ENCODE data around the gene PARP8. TPM values are rescaled to one million over a fixed set of nuclear protein-coding genes. Genes with fewer than 3 reads are reported as not detected.

PARP8 gene
- polyA plus RNA-seq, 1 donor (not counting 4 experiments of a cell fraction or from before 2014, with no cell fraction given): 29.1 TPM

DNA sequence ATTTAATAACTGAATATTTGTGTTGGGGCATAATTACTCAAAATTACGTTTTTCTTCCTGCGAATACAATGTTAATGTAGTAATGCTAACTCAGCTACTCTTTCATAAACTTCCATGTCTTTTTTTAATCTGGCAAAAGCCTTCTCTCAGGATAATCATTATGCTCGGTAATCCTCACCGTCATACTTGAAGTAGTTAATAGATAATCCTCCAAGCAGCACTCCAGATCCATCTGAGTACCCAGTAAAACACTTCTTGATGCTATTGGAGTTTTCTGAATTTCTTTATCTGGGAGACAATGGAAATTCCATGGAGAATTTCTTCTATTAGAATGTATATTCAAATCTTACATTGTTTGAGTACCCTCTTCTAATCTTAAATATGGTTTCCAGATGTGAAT, 34.3 kb downstream of the PARP8 start:
- Histone ChIP-seq H2AFZ (ENCODE audit: control insufficient read depth, low read length) (no peak overlapping the region), H3K9me3 (ENCODE audit: control insufficient read depth, low read depth, low read length) (no peaks in the 10 kb centered on the region), H3K4me2 (ENCODE audit: control insufficient read depth, extremely low read depth, insufficient read depth, low read depth, low read length) (no peak overlapping the region), H3K4me1 (ENCODE audit: control insufficient read depth, extremely low read depth, insufficient read depth, low read length) (peaks cover 5% of the 10 kb centered on the region), H4K20me1 (ENCODE audit: control insufficient read depth, extremely low read depth, insufficient read depth, low read length) (no peaks in the 10 kb centered on the region), H3K36me3 (ENCODE audit: control insufficient read depth in 2 of 2, extremely low read depth in 1 of 2, insufficient read depth in 2 of 2, low read length in 2 of 2) (no peaks in the 10 kb centered on the region), H3K79me2 (ENCODE audit: control insufficient read depth, insufficient read depth, low read length) (peaks cover 36% of the 10 kb centered on the region), H3K4me3 (ENCODE audit: control insufficient read depth in 2 of 3, extremely low read depth in 1 of 3, insufficient read depth in 2 of 3, low read depth in 1 of 3, low read length in 3 of 3) (no peak overlapping the region), H3K9me1 (ENCODE audit: control insufficient read depth, extremely low read depth, insufficient read depth, low read length) (peaks cover 5% of the 10 kb centered on the region), H3K27ac (ENCODE audit: control insufficient read depth, insufficient read depth, low read length) (no peak overlapping the region), H3K27me3 (ENCODE audit: control insufficient read depth, extremely low read depth, insufficient read depth, low read length) (no peaks in the 10 kb centered on the region), H3K9ac (ENCODE audit: control insufficient read depth, extremely low read depth, insufficient read depth, low read length) (no peak overlapping the region)
- no peak for FAIRE-seq
- dilution Hi-C loops (cut with MboI; ENCODE audit: extremely low pct_ligation_motif_present, low sequenced_read_pairs): no loop called here
- DNase-seq (ENCODE audit: low read depth, low spot score): no peak
- no peak for TF ChIP-seq EZH2 (IDR thresholded peaks at IDR 0.05; ENCODE audit: low read length)
- TF ChIP-seq, protein P1, sequence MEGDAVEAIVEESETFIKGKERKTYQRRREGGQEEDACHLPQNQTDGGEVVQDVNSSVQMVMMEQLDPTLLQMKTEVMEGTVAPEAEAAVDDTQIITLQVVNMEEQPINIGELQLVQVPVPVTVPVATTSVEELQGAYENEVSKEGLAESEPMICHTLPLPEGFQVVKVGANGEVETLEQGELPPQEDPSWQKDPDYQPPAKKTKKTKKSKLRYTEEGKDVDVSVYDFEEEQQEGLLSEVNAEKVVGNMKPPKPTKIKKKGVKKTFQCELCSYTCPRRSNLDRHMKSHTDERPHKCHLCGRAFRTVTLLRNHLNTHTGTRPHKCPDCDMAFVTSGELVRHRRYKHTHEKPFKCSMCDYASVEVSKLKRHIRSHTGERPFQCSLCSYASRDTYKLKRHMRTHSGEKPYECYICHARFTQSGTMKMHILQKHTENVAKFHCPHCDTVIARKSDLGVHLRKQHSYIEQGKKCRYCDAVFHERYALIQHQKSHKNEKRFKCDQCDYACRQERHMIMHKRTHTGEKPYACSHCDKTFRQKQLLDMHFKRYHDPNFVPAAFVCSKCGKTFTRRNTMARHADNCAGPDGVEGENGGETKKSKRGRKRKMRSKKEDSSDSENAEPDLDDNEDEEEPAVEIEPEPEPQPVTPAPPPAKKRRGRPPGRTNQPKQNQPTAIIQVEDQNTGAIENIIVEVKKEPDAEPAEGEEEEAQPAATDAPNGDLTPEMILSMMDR (optimal IDR thresholded peaks at IDR 0.05 in 1 of 3, IDR thresholded peaks at IDR 0.05 in 1 of 3, conservative IDR thresholded peaks at IDR 0.05 in 1 of 3; ENCODE audit: extremely low read depth in 1 of 3, insufficient read depth in 2 of 3, low read length in 3 of 3): no peak

DNA sequence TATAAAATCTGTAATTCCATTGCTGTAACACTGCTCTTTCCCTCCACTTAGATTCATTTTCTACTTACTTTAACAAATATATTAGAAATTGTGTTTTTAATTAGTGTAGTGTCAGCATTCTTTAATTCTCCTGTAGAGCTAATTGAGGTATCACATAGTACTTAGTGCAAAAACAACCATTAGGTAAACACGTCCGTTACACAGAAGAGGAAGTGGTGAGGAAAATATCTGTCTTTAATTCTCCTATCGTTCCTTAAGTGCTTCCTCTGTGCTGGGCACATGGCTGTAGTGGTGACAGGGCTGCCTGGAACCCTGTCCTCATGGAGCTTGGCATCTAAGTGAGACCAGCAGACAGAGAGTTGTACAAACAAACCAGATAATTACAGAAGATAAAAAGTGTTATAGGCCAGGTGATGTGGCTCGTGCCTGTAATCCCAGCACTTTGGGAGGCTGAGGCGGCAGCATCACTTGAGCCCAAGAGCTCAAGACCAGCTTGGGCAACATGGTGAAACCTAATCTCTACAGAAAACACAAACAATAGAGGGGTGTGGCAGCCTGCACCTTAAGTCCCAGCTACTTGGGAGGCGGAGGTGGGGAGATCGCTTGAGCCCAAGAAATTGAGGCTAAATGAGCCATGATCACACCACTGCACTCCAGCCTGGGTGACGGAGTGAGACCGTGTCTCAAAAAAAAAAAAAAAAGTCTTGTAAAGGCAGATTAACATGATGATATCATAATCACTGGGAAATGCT, 36.4 kb downstream of the PARP8 start:
- FAIRE-seq: no peak
- Histone ChIP-seq H2AFZ (ENCODE audit: control insufficient read depth, low read length) (no peak overlapping the region), H3K9me1 (ENCODE audit: control insufficient read depth, extremely low read depth, insufficient read depth, low read length) (no peaks in the 10 kb centered on the region), H3K4me3 (ENCODE audit: control insufficient read depth in 2 of 3, extremely low read depth in 1 of 3, insufficient read depth in 2 of 3, low read depth in 1 of 3, low read length in 3 of 3) (no peak overlapping the region), H3K9me3 (ENCODE audit: control insufficient read depth, low read depth, low read length) (no peaks in the 10 kb centered on the region), H3K36me3 (ENCODE audit: control insufficient read depth in 2 of 2, extremely low read depth in 1 of 2, insufficient read depth in 2 of 2, low read length in 2 of 2) (no peaks in the 10 kb centered on the region), H3K9ac (ENCODE audit: control insufficient read depth, extremely low read depth, insufficient read depth, low read length) (no peak overlapping the region), H3K27ac (ENCODE audit: control insufficient read depth, insufficient read depth, low read length) (no peak overlapping the region), H3K27me3 (ENCODE audit: control insufficient read depth, extremely low read depth, insufficient read depth, low read length) (no peaks in the 10 kb centered on the region), H4K20me1 (ENCODE audit: control insufficient read depth, extremely low read depth, insufficient read depth, low read length) (no peaks in the 10 kb centered on the region), H3K79me2 (ENCODE audit: control insufficient read depth, insufficient read depth, low read length) (peaks cover 35% of the 10 kb centered on the region), H3K4me2 (ENCODE audit: control insufficient read depth, extremely low read depth, insufficient read depth, low read depth, low read length) (no peak overlapping the region), H3K4me1 (ENCODE audit: control insufficient read depth, extremely low read depth, insufficient read depth, low read length) (peaks cover 5% of the 10 kb centered on the region)
- DNase-seq (ENCODE audit: low read depth, low spot score): no peak
- TF ChIP-seq, protein P1 (optimal IDR thresholded peaks at IDR 0.05 in 1 of 3, IDR thresholded peaks at IDR 0.05 in 1 of 3, conservative IDR thresholded peaks at IDR 0.05 in 1 of 3; ENCODE audit: extremely low read depth in 1 of 3, insufficient read depth in 2 of 3, low read length in 3 of 3): no peak
- no peak for TF ChIP-seq EZH2 (IDR thresholded peaks at IDR 0.05; ENCODE audit: low read length)
- dilution Hi-C loops (cut with MboI; ENCODE audit: extremely low pct_ligation_motif_present, low sequenced_read_pairs): no loop called here
